HG03139 (cell line): Measurements from ENCODE around the gene ART1.
"Not testable (repeated sequence)": the region's sequence is repeated elsewhere in the genome, so short reads cannot be mapped to it uniquely, and the experiment has no call there.

Experiments used
- ATAC-seq: cut with Tn5 transposase; IDR thresholded peaks from one replicate; pipeline ENCODE4 v1.9.1; 2021; ENCODE audit not compliant: unreplicated experiment

ART1 gene

DNA sequence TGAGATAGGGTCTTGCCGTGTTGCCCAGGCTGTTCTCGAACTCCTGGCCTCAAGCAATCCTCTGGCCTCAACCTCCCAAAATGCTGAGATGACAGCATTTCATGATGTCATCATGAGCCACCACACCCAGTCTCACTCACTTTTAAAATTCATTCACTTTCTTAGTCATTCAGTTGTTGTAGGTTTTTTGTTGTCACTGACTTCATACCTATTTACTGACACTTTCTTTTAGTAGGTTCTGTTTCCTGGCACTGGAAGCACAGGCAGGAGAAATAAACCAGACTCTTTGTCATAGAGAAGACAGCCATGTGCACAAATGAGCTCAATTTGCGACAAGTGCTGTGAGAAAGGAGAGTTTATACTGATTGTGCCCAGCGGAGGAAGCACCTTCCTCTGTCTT is 13.6 kb upstream of the ART1 start:
- no peak for ATAC-seq

DNA sequence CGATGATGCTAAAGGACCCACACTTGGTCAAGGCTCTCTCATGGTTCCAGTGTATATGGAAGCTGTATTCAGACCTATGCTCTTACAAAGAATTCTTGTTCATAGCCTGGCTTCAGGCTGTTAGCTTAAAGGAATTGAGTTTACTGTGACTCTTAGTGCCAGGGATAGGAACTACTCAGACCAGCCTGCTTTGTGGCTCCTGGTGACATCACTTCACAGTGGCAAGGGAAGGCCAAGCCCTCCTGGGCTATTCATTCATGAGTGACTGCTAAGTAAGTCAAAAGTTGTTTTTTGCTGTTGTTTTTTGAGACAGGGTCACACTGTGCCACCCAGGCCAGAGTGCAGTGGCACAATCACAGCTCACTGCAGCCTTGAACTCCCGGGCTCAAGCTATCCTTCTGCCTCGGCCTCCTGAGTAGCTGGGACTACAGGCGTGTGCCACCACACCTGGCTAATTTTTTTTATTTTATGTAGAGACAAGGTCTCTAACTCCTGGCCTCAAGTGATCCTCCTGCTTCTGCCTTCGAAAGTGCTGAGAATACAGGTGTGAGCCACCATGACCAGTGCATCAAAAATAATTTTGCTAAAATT is 12.8 kb upstream of the ART1 start:
- ATAC-seq: no peak

DNA sequence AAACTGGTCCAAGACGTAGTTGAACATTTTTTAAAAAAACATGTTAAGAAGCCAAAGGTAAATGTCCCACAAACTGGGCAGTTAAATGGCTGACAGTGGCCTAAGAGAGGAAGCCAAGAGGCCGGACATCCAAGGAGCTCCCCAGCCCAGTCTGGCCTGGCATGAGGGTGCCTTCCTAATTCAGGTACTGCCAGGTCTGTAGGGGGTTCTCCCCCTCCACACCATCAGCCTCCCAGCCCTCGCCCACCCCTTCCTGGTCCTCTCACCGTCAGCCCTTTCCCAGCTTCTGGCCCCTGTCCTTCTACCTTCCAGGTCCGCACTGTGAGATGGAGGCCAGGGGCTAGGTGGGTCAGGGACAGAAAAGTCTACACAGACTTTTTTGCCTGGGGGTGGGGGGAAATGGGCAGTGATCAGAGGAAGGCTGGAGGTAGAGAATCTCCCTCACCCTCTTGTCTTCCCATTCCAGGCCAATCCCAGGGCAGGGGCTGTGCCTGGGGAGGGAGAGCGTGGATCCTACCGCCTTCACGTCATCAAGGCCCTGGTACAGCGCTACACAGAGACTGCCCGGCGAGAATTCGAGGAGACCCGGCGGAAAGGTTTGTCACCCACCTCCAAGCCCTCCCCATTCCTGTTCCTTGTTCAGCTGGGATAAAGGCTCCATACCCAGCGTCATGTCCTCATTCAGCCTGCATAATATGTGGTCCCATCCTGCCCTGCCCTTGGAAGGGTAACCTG is 9.1 kb upstream of the ART1 start:
- ATAC-seq: no peak

GRCh38 chr11:3637201-3637600 is 7.7 kb upstream of the ART1 start:
- ATAC-seq: no peak

GRCh38 chr11:3638513-3638912 is 6.4 kb upstream of the ART1 start:
- no peak for ATAC-seq

- no peak for ATAC-seq
Measured at GRCh38 chr11:3639841-3640240, 5.1 kb upstream of the ART1 start.

DNA sequence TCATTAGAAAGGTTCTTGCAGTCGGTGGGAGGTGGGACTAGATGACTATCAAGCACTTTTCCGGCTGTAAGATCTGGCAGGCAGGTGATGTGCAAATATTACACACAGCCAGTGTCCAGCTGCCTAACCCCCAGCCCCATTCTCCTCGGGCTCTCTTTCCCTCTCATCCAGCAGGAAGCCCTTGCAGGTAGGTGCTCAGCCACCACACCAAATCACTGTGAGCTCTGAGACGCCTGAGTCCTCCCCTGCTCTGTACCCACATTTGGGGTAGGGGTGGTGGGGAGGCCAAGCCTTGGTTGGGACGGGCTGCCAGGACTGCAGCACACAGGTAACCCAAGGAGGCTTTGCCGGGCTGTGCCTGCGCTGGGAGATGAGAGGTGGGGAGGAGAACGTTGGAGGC is 3.7 kb upstream of the ART1 start:
- no peak for ATAC-seq

DNA sequence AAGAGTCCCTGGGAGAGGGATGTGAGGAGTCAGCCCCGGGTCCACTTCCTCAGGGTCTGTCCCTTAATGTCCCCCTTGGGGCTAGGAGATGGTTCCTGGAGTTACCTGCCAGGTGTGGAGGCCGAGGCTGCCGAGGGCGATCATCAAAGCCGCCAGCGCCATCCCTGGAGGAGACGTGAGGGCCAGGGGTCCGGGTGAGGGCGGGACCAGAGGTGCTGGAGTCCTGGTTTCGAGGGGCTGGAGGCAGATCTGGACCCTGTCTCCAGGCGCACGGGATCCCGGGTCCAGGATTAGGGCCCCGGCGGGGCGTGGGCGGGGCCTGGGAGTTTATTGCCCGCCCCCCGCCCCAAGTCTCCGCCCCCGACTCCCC is 3.2 kb upstream of the ART1 start, which contains the start of gene ART5:
TSS of gene ART5 (minus strand) at position 292 of the 370 bp plus-strand sequence. CDS start at position 162, 130 bp downstream.
- no peak for ATAC-seq

- no peak for ATAC-seq
Measured at GRCh38 chr11:3642071-3642951, 2.6 kb upstream of the ART1 start.

GRCh38 chr11:3643102-3643546 is 1.8 kb upstream of the ART1 start:
- ATAC-seq: not testable (repeated sequence)

DNA sequence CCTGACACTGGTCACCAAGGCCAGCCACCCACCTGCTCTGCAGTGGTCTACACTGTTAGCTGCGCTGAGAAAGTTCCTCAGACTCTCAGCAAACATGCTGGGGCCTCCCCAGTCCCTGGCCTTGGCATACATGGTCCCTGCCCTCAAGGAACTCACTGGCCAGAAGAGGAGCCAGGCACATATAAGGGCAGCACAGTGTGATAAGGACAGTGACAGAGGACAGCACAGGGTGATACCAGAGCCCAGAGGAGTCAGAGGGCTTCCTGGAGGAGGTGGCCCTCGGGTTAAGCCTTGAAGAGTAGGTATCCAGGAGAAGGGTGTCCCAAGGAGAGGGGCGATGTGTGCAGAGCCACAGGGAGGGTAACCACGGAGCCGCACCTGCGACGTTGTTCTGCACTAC is 624 bp downstream of the ART1 start:
- ATAC-seq: no peak

- not testable (repeated sequence) for ATAC-seq
Measured at GRCh38 chr11:3648843-3649242, 3.9 kb downstream of the ART1 start.

- not testable (repeated sequence) for ATAC-seq
Measured at GRCh38 chr11:3649374-3649773, 4.4 kb downstream of the ART1 start.

- ATAC-seq: not testable (repeated sequence)
Measured at GRCh38 chr11:3652514-3652913, 7.6 kb downstream of the ART1 start.

DNA sequence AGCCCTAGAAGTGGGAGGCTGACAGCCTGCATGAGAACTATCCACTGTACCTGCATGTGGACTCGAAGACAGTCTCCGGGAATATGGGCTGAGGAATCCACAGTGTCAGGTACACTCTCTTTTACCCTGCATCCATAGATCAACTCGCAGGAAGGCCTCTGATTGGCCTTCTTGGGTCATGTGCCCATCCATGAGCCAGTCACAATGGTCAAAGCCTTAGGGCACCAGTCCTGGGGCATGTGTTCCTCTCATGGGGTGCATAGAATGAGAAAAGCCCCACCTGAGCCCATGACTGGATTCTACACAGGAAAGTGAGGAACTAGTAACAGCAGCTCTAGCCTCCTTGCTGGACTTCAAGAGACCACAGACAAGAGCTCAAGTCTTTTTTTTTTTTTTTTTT is 10.6 kb downstream of the ART1 start:
- no peak for ATAC-seq

GRCh38 chr11:3657331-3657730 is 12.4 kb downstream of the ART1 start:
- ATAC-seq: not testable (repeated sequence)

DNA sequence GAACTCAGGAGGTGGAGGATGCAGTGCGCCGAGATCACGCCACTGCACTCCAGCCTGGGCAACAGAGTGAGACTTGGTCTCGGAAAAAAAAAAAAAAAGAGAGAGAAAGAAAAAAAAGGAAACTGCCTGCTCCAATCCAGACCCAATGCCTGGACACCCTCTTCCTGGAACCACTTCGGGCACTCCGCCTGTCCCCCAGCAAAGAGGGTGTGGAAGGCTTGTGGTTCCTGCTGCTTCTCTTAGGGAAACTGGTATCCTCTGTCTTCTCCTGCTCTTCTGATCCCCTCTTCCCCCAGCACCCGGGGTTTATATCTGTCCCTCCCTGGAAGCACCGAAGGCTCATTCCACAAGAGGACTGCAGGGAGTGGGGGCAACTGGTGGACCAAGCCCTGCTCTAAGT is 13.3 kb downstream of the ART1 start:
- ATAC-seq: no peak

DNA sequence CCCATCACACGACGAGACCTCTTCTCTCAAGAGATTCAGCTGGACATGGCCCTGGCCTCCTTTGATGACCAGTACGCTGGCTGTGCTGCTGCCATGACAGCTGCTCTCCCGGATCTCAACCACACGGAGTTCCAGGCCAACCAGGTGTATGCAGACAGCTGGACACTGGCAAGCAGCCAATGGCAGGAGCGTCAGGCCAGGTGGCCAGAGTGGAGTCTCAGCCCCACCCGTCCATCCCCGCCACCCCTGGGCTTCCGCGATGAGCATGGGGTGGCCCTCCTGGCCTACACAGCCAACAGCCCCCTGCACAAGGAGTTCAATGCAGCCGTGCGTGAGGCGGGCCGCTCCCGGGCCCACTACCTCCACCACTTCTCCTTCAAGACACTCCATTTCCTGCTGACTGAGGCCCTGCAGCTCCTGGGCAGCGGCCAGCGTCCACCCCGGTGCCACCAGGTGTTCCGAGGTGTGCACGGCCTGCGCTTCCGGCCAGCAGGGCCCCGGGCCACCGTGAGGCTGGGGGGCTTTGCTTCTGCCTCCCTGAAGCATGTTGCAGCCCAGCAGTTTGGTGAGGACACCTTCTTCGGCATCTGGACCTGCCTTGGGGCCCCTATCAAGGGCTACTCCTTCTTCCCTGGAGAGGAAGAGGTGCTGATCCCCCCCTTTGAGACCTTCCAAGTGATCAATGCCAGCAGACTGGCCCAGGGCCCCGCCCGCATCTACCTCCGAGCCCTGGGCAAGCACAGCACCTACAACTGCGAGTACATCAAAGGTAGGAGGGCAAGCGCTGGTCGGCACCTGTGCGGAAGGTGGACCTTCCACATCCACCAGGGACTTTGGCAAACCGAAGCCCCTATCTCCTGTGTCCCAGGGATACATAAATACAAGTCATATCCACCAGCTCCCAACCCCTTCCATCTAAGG is 14.9 kb downstream of the ART1 start:
- ATAC-seq: no peak

DNA sequence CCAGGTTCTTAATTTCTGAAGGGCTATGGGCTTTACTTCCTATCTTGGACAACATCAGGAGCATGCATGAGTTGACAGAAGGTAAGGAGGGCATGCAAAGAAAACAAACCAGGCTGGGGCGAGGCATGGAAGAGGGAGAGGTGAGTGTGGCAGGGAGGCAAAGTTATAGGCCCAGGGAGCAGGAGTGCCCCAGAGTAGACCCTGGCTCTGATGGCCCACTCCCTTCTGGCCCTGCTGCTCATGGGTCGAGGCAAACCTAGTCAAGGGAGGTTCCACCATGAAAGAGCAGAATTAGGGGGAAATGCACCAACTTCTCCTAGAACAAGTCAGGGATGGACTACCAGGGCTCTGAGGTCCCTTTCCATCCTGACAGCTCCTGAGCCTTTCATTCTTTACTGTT is 16.0 kb downstream of the ART1 start:
- no peak for ATAC-seq

DNA sequence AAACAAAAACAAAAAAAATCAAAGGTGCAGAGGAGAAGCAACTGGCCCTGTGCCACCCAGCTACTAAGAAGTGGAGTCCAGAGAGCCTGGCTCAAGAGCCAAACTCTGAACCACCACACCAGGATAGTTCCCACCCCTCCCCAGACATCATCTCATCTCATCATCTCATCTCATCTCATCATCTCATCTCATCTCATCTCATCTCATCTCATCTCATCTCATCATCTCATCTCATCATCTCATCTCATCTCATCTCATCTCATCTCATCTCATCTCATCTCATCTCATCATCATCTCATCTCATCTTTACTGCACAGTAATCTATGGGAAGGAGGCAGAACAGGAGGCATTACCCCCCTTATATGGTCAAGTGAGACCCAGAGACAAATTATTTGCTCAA is 17.9 kb downstream of the ART1 start:
- ATAC-seq: no peak
